Cardiac muscle cell (in vitro differentiated cells and primary cell): Measurements from ENCODE around the gene BCL7C. TPM values are rescaled to one million over a fixed set of nuclear protein-coding genes. Genes with fewer than 3 reads are reported as not detected.

Experiments used
- DNase-seq, 2 donors: peaks; one replicate each; pipeline versions ENCODE4 v3.0.0 to v3.0.0-alpha.2; 2010 to 2017; ENCODE audit warnings: low read depth in 1 of 2, low spot score in 1 of 2
- H3K27ac ChIP-seq: fragments of 200-600 bp; sonication (generic); 2 replicates; pipeline ENCODE4 v1.5.1; 2016
- H3K27me3 ChIP-seq: fragments of 200-600 bp; sonication (generic); 2 replicates; pipeline ENCODE4 v1.6.0; 2016; ENCODE audit warnings: control low read depth
- H3K36me3 ChIP-seq: fragments of 200-600 bp; sonication (generic); 2 replicates; pipeline ENCODE4 v1.5.1; 2016; ENCODE audit warnings: control low read depth
- H3K4me1 ChIP-seq: fragments of 200-600 bp; sonication (generic); 2 replicates; pipeline ENCODE4 v1.8.1; 2017; ENCODE audit warnings: low read depth, mild to moderate bottlenecking, mixed run types
- H3K4me3 ChIP-seq: fragments of 200-600 bp; sonication (generic); 2 replicates; pipeline ENCODE4 v1.5.1; 2016; ENCODE audit warnings: mild to moderate bottlenecking
- H3K9me3 ChIP-seq: fragments of 200-600 bp; sonication (generic); 2 replicates; pipeline ENCODE4 v1.5.1; 2017; ENCODE audit warnings: low read depth, mild to moderate bottlenecking, control low read depth
- polyA plus RNA-seq: library from polyadenylated mRNA; unstranded; fragments of >200 nt; fragmentation: Nextera tagmentation; extraction: Ambion mirVana; gene quantifications from 2 replicates; pipeline ENCODE4 v1.2.1, GENCODE V29; 2016
- total RNA-seq: library from RNA; depleted of rRNA; stranded (reverse); fragments of >200 nt; gene quantifications from 2 replicates; pipeline ENCODE4 v1.2.3, GENCODE V29; 2016
- TF ChIP-seq, protein P1 (sequence below): IDR thresholded peaks from 2 replicates; pipeline ENCODE4 v1.5.1; 2012; ENCODE audit warnings: low read depth, mild to moderate bottlenecking, low read length

BCL7C gene
- total and polyA plus RNA-seq, 2 experiments from 2014 or later, result 39.8 to 60.6 TPM

DNA sequence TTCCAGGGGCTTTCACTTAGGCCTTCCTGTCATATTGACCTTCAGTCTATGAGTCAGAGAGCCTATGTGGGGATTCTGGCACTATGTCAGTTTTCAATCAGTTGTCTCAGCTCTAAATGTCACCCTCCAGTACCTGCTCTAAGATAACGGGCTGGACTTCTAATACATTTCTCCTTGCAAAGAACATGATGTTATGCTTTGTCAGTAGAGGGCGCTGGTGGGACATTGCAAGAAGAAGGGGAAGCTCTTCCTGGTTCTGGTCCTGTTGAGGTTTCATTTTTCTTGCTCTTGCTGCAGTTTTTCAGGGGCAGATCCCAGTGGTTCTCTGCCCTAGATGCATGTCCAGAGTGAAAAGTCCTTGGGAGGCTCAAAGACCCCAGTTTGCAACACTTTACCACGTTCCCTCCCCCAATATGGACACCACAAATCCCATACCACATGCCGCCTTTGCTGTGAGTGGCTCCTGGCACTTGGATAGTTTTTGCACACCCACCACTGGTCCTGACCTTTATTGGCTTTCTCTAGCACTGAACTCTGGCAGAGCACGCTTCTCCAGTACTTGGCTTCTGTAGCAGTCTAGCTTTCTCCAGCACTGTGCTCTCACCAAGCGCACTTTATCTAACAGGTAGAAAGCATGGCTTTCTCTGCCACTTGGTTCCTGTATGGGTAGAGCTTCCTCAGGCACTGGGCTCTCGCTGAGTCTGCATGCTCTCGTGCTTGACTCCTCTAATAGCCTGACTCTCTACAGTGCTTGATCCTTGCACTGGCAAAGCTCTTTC lies 49.0 kb downstream of the BCL7C start:
- TF ChIP-seq, protein P1, sequence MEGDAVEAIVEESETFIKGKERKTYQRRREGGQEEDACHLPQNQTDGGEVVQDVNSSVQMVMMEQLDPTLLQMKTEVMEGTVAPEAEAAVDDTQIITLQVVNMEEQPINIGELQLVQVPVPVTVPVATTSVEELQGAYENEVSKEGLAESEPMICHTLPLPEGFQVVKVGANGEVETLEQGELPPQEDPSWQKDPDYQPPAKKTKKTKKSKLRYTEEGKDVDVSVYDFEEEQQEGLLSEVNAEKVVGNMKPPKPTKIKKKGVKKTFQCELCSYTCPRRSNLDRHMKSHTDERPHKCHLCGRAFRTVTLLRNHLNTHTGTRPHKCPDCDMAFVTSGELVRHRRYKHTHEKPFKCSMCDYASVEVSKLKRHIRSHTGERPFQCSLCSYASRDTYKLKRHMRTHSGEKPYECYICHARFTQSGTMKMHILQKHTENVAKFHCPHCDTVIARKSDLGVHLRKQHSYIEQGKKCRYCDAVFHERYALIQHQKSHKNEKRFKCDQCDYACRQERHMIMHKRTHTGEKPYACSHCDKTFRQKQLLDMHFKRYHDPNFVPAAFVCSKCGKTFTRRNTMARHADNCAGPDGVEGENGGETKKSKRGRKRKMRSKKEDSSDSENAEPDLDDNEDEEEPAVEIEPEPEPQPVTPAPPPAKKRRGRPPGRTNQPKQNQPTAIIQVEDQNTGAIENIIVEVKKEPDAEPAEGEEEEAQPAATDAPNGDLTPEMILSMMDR, result peak; percentile 94
- Histone ChIP-seq H3K27ac (peak overlapping the region; percentile 62), H3K4me3 (no peak overlapping the region), H3K27me3 (no peaks in the 10 kb centered on the region), H3K36me3 (no peaks in the 10 kb centered on the region), H3K9me3 (no peaks in the 10 kb centered on the region), H3K4me1 (peaks cover 4% of the 10 kb centered on the region)
- peak; percentile 85 to 96 for DNase-seq

DNA sequence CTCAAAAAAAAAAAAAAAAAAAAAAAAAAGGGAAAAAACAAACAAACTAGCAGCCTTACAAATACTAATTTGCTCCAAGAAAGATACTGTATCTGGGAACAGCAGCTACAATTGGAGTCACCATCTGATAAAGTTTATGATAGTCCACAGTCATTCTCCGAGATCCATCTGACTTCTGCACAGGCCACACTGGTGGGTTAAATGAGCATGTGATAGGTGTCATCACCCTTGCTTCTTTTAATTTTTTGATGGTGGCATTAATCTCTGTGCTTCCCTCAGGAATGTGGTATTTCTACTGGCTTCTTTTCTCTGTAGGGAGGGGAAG lies 49.6 kb downstream of the BCL7C start:
- no peak overlapping the region for H3K27ac ChIP-seq
- no peaks in the 10 kb centered on the region for H3K36me3 ChIP-seq
- H3K9me3 ChIP-seq, result no peaks in the 10 kb centered on the region
- H3K4me3 ChIP-seq, result no peak overlapping the region
- no peak for DNase-seq
- H3K27me3 ChIP-seq, result no peaks in the 10 kb centered on the region
- TF ChIP-seq, protein P1, result no peak
- peaks cover 10% of the 10 kb centered on the region for H3K4me1 ChIP-seq

DNA sequence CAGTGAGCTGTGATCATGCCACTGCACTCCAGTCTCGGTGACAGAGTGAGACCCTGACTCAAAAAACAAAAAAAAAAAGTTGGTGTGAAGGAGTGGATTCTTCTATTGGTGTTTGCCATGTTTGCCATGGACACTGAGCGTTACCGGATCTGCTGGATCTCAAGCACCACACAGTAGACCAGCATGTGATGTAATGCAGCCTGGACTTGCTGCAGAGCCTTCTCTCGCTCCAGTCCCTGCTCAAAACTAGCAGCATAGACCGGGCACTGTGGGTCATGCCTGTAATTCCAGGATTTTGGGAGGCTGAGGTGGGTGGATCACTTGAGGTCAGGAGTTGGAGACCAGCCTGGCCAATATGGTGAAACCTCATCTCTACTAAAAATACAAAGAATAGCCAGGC lies 50.4 kb downstream of the BCL7C start:
- H3K27me3 ChIP-seq, result no peaks in the 10 kb centered on the region
- TF ChIP-seq, protein P1, result no peak
- no peak for DNase-seq
- H3K27ac ChIP-seq, result no peak overlapping the region
- no peaks in the 10 kb centered on the region for H3K36me3 ChIP-seq
- no peak overlapping the region for H3K4me3 ChIP-seq
- no peaks in the 10 kb centered on the region for H3K9me3 ChIP-seq
- peaks cover 11% of the 10 kb centered on the region for H3K4me1 ChIP-seq

DNA sequence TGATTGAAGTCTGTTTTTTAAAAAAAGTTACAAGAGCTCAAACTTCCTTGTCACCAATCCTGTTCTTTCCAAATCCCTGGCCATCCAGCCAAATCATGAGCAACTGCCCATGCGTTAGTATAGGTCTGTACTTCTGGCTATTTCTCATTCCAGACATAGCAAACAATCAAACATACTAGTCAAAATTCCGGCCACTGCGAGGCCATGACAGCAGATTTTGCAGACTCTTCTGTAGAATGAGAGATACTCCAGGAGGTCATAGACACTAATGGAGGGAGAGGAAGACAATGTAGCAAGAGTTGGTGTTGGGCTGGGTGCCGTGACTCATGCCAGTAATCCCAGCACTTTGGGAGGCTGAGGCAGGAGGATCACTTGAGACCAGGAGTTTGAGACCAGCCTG lies 50.9 kb downstream of the BCL7C start:
- no peak for DNase-seq
- Histone ChIP-seq H3K4me1 (peaks cover 11% of the 10 kb centered on the region), H3K9me3 (no peaks in the 10 kb centered on the region), H3K4me3 (no peak overlapping the region), H3K27ac (no peak overlapping the region), H3K27me3 (no peaks in the 10 kb centered on the region), H3K36me3 (no peaks in the 10 kb centered on the region)
- TF ChIP-seq, protein P1, result no peak

DNA sequence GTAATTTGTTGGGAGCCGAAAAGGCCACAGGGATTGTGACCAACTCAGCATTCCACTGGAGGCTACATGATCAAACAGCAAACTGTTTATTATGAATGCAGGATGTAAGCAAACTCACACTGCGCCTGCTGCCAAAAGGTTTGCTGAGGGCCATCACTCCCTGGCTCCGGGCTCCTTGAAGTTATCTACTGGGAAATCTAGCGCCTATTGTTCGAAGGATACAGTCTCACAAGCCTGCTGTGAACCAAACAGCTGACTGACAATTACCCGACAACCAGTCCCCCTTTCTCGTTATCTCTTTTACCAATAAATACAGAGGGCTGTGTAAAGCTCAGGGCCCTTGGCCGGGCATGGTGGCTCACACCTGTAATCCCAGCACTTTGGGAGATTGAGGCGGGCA lies 52.5 kb downstream of the BCL7C start:
- H3K27ac ChIP-seq, result no peak overlapping the region
- no peaks in the 10 kb centered on the region for H3K9me3 ChIP-seq
- H3K36me3 ChIP-seq, result no peaks in the 10 kb centered on the region
- no peak for DNase-seq
- peaks cover 8% of the 10 kb centered on the region for H3K4me1 ChIP-seq
- no peaks in the 10 kb centered on the region for H3K27me3 ChIP-seq
- TF ChIP-seq, protein P1, result no peak
- no peak overlapping the region for H3K4me3 ChIP-seq
